Cortex of kidney (tissue), 1 donor: ENCODE data around the gene PLEKHO1.
"Not testable (repeated sequence)": the region's sequence is repeated elsewhere in the genome, so short reads cannot be mapped to it uniquely, and the experiment has no call there.

Experiments
- DNase-seq: peaks from one replicate; lab custom pipeline; 2025; lab: John Stamatoyannopoulos, UW

The PLEKHO1 gene

GRCh38 chr1:150149271-150150132 is at the start of gene PLEKHO1:
Gene PLEKHO1, plus strand, starts transcription at chr1:150149916. Its CDS starts 342 bp downstream, at chr1:150150258.
- no peak for DNase-seq

GRCh38 chr1:150102986-150103385 is 46.7 kb upstream of the PLEKHO1 start:
- DNase-seq: no peak

GRCh38 chr1:150106341-150106740 is 43.4 kb upstream of the PLEKHO1 start:
- DNase-seq: no peak

- no peak for DNase-seq
Observed at GRCh38 chr1:150109586-150109985, 40.1 kb upstream of the PLEKHO1 start.

- DNase-seq: no peak
Observed at GRCh38 chr1:150110116-150110515, 39.6 kb upstream of the PLEKHO1 start.

- DNase-seq: no peak
Observed at GRCh38 chr1:150111670-150112069, 38.0 kb upstream of the PLEKHO1 start.

- DNase-seq: no peak
Observed at GRCh38 chr1:150115121-150115520, 34.6 kb upstream of the PLEKHO1 start.

- no peak for DNase-seq
Observed at GRCh38 chr1:150118716-150119115, 31.0 kb upstream of the PLEKHO1 start.

GRCh38 chr1:150121236-150121862 is 28.4 kb upstream of the PLEKHO1 start:
- no peak for DNase-seq

GRCh38 chr1:150126811-150127210 is 22.9 kb upstream of the PLEKHO1 start:
- DNase-seq: no peak

- DNase-seq: no peak
Observed at GRCh38 chr1:150127464-150127863, 22.3 kb upstream of the PLEKHO1 start.

- DNase-seq: no peak
Observed at GRCh38 chr1:150127868-150128267, 21.8 kb upstream of the PLEKHO1 start.

- DNase-seq: no peak
Observed at GRCh38 chr1:150132372-150132771, 17.3 kb upstream of the PLEKHO1 start.

GRCh38 chr1:150134537-150134936 is 15.2 kb upstream of the PLEKHO1 start:
- no peak for DNase-seq

GRCh38 chr1:150135400-150135799 is 14.3 kb upstream of the PLEKHO1 start:
- not testable (repeated sequence) for DNase-seq

- no peak for DNase-seq
Observed at GRCh38 chr1:150138044-150138443, 11.7 kb upstream of the PLEKHO1 start.

GRCh38 chr1:150141452-150141851 is 8.3 kb upstream of the PLEKHO1 start:
- no peak for DNase-seq

- no peak for DNase-seq
Observed at GRCh38 chr1:150142083-150142482, 7.6 kb upstream of the PLEKHO1 start.

- DNase-seq: no peak
Observed at GRCh38 chr1:150144606-150145005, 5.1 kb upstream of the PLEKHO1 start.

GRCh38 chr1:150146016-150146415 is 3.7 kb upstream of the PLEKHO1 start:
- not testable (repeated sequence) for DNase-seq

GRCh38 chr1:150146849-150147542 is 2.7 kb upstream of the PLEKHO1 start:
- no peak for DNase-seq

GRCh38 chr1:150148837-150149270 is 862 bp upstream of the PLEKHO1 start:
- DNase-seq: no peak
